Suppressor macrophage treated with lipopolysaccharide for 1 hour (primary cell): ENCODE data around the gene UBIAD1.

ENCODE experiments used
- DNase-seq, 3 donors: peaks; one replicate each; pipeline ENCODE4 v3.0.0-alpha.2; 2020 to 2022

Gene UBIAD1

DNA sequence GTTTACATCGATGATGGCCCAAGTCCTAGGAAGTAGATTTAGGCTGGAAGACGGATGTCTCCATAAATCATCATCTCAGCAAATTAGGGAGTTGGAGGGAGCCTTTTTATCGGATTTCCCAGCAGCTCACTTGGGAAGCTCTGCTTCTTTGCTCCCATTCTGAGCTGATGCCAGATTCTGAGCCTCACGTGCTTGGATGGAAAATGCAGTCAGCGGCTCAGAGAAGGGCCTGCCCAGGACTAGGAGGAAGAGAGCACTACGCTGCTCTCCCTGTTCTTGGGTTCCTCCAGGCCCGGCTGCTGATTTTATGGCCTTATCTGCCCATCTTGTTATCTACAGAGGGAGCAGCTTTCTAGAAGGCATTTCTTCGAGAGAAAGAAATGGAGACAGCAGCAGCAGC, 42.0 kb downstream of the UBIAD1 start:
- DNase-seq, result no peak

DNA sequence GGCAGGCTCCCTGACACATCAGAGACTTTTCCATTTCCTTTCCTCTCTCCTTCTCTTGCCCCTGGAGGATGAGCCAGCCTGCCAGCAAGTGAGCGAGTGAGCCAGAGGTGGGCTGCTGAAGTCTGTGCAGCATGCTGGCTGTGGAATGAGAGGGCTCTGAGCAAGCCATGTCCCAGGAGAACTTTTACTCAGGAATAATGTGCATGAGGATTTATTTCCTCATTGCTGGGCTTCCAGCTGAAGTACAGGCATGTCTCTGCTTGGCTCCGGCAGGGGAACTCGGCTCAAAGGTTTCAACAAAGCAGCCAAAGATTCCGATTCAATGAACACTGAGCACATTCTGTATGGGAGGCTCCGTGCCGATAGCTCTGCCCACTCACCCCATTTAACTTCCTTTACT, 43.7 kb downstream of the UBIAD1 start:
- no peak for DNase-seq

DNA sequence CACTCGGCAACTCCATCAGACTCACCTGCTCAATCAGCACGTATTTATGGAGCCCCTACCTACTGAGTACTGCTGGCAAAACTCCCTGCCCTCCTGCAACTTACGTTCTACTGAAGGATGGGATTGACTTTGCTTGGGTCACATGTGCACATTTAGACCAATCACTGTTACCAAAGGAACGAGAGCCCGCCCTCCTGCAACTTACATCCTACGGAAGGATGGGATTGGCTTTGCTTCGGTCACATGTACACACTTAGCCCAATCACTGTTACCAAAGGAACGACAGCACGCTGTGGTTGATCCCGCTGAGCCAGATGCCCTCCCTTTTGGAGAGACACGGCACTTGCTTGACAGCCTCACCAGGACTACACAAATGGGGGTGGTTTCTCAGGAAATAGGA, 46.0 kb downstream of the UBIAD1 start:
- DNase-seq, result no peak

DNA sequence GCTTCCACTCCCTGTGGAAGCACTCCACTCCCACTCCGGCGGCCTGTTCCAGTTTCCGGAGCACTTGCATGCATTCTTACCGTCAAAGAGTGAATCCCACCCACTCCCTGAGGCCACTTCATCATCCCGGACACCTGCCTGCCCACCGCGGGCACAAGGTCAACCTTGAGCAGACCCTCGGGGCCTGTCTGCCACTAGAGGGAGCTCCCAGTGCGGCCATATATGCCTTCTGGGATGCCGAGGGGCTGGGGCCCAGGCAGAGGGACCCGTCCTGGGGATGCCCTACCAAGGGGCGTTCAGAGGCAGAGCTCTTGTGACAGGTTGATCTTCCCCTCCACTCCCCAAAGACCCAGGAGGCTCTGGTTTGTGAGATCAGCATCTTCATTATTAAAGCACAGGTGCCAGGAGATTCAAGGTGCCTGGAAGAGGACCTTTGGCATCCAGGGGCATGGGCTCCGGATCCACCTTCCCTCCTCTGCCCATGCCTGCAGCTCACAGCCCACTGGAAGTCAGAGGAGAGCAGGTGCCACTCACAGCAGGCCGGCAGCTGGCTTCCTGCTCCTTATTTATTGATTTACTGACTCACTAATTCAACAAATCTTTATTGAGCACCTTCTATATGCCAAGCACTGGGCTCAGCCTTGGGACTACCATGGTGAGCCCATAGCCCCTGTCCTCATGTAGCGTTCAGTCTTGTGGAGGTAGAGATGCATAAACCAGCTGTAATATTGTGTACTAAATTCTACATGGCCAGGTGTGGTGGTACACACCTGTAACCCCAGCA, 47.3 kb downstream of the UBIAD1 start:
- DNase-seq, result peak; percentile 21 to 58 (median 33)

DNA sequence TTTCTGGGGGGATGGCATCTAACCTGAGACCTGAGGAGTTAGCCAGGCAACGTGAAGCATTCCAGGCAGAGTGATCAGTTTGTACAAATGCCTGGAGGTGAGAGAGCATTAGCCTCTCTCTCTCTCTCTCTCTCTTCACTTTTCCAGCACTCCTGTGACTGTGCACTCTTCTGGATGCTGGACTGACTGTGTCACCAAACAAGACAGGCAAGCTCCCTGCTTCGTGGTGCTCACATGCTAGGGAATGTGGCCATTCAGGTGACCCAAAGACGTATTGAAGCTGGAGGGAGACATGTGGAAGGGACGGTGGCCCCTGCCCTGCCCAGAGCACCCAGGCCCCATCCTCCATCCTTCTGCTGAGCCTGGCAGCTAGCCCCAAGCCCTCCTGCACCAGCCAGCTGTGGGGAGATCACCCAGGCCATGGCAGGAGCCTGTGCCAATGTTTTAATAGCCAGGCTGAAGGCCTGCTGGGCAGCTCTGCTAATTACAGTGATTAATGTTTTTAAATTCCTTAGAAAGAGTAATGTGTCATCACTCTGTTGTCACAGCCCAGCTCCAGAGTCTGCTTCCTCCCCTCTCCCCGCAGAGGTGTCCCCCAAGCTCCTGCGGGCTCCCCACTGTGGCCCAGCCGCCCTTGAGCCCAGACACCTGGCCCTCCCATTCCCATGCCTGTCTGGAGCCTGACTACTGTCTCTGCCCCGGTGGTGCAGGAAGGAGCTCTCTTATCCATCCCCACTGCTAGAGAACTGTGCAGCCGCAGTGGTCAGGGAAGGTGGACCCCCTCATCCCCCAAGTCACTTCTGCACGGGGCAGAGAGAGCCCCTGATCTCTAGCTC, 48.9 kb downstream of the UBIAD1 start:
- DNase-seq, result no peak

DNA sequence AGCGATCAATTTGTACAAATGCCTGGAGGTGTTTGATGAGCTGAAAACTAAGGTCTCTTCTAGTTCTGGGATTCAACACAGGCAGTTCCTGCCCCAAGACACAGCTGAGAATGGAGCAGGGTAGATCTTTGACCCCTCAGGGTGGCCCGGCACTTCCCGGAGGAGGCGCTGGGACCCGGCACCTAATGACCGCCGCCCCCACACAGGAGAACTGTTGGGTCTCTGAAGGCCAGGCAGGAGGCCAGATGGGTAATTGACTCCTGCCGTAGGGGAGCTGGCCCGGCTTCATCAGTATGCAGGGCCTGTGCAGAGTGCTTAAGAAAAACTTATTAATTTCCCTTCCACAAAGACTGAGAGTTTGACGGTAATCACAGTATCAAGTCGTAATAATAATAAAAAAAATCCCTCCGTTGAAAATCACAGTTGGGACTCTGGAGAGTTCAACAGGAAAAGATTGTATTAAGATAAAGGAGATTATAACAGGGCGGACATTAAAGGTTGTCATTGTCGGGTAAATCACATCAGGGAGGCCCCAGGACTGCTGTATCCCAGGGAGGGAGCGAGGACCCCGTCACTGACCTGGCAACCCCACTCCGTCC, 51.7 kb downstream of the UBIAD1 start:
- no peak for DNase-seq

DNA sequence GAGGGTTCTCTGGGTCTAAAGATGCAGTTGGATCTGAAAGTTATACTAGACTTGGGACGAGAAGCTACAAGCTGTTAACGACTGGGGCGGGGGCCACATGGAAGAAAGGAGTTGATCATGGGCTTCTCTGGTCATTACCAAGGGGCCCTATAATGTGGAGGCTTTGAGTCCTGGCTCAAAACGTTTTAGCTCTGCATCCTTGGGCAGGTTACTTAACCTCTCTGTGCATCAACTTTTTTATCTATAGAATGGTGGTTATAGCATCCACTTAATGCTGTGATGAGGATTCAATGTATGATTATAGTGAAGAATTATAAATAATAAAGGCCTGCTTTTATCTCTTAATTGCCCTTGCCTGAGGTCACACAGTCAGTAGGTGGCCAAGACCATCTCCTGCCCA, 53.1 kb downstream of the UBIAD1 start:
- DNase-seq, result no peak

DNA sequence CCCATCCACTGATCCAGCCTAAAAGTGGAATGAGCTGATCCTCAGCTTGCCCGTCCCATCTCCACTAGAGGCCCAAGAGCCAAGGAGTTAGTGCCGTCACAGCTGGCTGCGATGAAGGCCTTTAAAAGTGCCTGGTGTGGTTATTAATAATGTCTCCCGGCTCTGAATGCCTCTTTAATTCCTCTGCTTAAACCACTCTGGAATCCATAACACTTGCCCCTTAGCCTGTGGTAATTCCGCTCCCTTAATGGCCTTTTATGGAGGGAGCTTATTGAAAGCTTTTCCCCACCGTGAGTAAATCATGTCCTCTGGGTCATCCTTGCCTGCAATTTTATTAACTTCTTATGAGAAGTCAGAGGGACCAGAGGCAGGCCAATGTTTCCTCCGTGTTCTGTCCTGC, 55.4 kb downstream of the UBIAD1 start:
- DNase-seq, result no peak

DNA sequence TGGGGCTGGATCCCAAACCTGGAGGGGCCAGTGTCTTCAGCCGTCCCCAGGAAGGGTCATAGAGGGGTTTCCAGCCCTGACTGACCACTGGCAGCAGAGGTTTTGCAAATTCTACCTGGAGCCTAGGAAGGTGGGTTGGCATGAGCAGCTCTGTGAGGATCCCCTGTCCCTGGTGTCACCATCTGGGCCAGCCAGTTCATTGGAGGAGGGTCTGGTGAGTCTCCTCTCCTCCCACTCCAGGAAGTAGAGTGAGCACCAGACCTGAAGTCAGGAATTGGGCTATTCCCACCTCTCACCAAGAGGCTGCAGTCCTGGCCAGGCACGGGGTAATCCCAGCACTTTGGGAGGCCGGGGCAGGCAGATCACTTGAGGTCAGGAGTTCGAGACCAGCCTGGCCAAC, 57.4 kb downstream of the UBIAD1 start:
- no peak for DNase-seq

DNA sequence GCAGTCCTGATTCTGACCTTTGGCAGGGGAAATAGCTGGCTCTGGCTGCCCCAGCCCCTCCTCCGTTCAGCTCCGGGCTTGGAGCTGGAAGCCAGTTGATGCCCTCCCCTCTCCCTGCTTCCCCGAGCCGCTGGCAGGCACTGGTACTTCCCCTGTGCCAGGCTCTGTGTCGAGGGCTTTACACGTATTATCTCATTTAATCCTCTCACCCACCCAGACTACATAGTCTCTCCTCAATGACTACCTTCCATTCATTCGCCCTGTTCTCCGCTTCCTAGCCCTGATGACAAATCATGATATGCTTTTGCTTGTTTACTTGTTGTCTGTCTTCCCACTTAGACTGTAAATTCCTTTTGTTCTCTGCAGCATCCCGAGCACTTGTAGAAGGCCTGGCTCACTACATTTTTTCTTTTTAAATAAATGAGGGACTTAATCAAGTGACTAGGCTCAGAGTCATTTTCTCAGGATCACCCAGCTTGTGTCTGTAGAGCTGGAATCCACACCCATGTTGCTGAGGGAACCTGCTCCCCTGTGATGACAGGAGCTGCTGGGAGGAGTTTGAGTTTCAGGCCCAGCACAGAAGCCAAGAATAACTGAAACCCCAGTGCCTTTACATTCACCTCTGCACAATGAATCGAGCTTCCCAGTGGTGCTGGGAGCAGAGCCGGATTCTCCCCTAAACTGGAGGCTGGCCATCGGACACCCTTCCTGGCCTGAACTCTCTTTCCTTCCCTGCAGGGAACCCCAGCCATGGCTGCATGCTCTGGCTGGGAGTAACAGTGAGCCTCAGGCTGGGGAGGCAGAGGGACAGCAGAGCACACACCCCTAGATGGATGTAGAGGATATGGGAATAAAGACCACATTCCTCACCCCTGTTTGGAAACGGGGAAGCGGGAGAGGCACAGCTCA, 58.3 kb downstream of the UBIAD1 start:
- no peak for DNase-seq

DNA sequence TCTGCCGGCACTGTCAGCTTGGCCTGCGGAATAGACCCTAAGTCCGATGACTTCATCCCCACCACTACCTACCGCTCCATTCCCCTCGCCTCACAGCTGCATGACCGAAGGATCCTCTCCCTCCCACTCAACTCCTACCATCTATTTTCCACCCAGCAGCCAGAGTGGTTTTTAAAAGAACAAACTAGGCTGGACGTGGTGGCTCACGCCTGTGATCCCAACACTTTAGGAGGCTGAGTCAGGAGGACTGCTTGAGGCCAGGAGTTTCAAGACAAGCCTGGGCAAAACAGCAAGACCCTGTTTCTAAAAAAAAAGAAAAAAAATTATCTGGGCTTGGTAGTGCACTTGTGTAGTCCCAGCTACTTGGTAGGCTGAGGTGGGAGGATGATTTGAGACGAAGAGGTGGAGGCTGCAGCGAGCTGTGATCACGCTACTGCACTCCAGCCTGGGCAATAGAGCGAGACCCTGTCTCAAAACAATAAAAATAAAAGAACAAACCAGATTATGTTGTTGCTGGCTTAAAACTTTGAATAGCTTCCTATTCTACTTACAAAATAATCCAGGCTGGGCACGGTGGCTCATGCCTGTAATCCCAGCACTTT, 59.0 kb downstream of the UBIAD1 start:
- no peak for DNase-seq

DNA sequence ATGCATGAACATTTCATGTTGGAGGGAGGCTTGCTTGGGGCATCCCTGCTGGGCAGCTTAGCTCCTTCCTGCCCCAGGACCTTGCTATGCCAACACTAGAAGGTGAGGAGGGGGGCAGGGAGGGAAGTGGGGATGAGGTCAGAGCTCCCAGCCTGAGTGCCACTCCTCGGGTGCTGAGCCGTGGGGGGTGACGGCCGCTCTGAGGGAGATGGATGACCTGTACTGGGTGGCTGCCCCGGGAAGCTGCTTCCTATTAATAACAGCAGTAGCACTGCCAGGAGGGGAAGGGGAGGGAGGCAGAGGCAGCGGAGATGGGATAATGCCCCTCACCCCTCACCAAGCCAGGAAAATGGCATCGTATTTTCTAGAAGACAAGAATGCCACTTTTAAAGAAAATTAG, 60.6 kb downstream of the UBIAD1 start:
- DNase-seq, result no peak

DNA sequence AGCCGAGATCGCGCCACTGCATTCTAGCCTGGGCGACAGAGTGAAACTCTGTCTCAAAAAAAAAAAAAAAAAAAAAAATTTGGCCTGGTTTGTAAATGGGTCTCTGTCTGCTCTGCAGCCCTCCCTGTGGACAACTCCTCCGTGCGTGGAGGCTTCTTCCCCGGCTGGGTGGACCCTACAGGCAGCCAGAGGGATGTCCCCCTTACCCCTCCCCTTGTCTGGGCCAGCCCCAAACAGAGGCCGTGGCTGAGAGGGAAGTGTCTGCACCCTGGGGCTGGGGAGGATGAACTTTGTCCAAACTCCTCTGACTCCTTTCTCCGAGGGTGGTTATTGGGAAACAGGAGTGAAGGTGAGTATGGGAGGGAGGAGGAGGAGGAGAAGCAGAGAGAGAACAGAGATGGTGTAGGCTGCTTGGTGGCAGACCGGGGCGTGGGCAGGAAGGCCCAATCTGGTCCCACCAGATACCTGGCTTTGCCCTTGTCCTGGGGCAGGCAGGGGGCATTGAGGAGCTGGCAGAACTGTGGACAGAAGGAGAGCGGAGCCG, 61.3 kb downstream of the UBIAD1 start:
- no peak for DNase-seq

DNA sequence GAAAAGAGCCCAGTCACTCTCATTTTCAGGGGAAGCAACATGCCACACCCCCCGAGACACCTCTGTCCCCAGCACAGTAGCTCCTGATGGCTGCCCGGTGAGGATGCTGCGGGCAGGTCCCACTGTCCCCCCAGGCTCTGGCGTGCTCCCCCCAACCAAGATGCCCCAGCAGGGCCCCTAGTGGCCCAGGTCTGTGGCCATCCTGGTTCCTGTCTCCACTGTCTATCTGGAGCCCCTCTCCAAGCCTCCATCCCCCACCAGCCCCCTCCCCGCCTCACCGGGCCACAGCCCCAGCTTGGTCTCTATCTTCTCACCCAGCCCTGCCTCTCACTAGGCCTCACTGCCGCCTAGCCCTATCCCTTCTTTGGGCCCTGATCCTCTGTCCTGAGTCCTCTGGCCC, 61.8 kb downstream of the UBIAD1 start:
- no peak for DNase-seq

DNA sequence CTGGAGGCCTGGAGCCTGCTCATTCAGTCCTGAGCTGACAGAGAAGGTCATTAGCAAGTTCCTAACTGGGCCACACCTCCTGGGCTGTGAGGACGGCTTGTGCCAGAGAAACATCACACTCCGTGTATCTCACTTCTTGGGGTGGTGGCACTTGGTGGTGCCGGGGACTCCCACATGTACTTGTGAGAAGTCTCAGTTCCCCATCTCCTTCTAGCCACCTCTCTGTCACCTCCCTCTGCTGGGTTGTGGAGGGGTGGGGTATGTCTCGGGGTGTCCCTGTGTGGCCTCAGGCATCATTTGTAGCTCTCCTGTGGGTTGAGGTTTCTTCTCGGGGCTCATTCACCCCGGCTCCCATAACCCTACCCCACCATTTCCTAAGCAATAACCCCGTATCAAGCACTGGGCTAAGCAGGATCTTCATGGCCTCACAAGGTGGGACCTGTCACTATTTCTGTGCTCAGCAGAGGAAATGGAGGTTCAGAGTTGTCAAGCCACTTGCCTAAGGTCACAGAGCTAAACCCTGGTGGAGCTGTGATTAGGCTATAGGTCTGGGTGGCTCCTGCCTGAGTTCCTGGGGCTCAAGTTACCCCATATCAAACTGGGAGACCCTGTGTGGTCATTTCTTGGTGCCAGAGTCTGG, 62.5 kb downstream of the UBIAD1 start:
- DNase-seq, result no peak

DNA sequence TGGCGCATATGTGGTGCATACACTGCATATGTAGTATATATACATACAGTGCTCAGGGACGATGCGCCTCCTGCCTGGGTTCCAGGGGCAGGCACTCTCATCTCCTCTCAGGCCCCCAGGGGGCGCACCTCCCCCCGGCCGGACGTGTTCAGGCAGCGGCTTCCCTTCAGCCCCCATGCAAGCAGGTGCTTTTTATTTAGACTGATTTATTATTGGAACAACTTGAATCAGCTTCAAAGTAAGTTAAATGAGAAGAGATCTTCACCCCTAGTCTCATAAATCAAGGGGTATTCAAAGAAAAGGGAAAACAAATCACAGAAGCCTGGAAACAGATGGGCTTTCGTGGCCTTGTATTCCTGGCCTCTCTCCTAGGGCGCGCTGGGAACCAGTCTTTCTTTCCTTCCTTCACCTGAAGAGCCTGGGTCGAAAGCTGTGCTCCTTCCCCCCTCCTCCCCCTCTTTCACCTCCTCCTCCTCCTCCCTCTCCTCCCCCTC, 64.6 kb downstream of the UBIAD1 start:
- DNase-seq, result peak; percentile 46 to 83 (median 56)
